C4-2B (cell line): Measurements from ENCODE around the gene RPAP2.

Experiments used
- ZFX ChIP-seq: fragments of 450-650 bp; IDR thresholded peaks from 2 replicates; pipeline ENCODE4 v1.6.1; 2017
- TF ChIP-seq, protein P1 (sequence below): fragments of 450-650 bp; conservative IDR thresholded peaks from 2 replicates; pipeline ENCODE4 v1.5.1; 2017; ENCODE audit warnings: mild to moderate bottlenecking

DNA sequence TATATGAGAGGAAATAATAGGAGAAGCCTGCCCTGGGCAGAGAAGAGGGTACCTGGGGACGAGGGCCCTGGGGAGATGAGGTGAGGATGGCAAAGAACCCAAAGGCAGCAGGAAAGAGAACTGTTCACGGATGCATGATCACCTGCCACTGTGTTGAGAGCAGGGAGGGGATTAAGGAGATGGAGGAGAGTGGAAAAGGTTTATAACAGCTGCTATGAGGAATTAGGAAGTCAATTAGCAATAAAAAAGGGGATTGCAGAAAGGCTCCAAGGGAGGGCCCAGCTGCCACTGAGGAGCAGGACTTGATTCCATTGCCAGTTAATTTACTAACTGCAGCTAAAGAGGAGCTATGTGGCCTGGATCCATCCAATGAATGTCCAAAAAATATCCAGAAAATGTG, 126.8 kb downstream of the RPAP2 start:
- TF ChIP-seq, protein P1, sequence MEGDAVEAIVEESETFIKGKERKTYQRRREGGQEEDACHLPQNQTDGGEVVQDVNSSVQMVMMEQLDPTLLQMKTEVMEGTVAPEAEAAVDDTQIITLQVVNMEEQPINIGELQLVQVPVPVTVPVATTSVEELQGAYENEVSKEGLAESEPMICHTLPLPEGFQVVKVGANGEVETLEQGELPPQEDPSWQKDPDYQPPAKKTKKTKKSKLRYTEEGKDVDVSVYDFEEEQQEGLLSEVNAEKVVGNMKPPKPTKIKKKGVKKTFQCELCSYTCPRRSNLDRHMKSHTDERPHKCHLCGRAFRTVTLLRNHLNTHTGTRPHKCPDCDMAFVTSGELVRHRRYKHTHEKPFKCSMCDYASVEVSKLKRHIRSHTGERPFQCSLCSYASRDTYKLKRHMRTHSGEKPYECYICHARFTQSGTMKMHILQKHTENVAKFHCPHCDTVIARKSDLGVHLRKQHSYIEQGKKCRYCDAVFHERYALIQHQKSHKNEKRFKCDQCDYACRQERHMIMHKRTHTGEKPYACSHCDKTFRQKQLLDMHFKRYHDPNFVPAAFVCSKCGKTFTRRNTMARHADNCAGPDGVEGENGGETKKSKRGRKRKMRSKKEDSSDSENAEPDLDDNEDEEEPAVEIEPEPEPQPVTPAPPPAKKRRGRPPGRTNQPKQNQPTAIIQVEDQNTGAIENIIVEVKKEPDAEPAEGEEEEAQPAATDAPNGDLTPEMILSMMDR: no peak
- no peak for TF ChIP-seq ZFX
